HG02973 (cell line): ENCODE measurements around the gene DPH2.

Source experiments
- ATAC-seq: cut with Tn5 transposase; IDR thresholded peaks from one replicate; pipeline ENCODE4 v1.9.1; 2021; ENCODE audit warnings: moderate library complexity; ENCODE audit not compliant: unreplicated experiment

DPH2 gene

GRCh38 chr1:43981636-43982035, 11.8 kb downstream of the DPH2 start:
- no peak for ATAC-seq

DNA sequence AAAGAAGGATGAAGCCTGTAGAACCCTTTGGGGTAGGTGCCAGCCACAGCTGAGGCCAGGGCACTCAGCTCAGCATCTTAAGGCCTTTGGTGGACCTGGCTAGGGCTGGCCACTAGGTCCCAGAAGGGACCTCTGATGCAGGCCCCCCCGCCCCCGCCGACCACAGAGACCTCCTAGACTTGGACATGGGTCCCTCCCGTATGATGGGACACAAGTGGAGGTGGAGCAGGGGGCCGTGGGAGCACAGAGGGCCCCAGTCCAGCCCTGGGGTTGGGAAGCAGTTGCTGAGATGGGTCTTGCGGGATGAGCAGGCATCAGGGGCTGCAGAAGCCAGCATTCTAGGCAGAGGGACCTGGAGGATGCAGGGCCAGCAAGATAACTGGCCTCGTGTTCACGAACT, 12.4 kb downstream of the DPH2 start:
- no peak for ATAC-seq

GRCh38 chr1:43982808-43983207, 13.0 kb downstream of the DPH2 start:
- no peak for ATAC-seq

GRCh38 chr1:43983253-43983899, 13.6 kb downstream of the DPH2 start:
- no peak for ATAC-seq

- ATAC-seq: no peak
Observed at GRCh38 chr1:43984855-43985254, 15.0 kb downstream of the DPH2 start.

DNA sequence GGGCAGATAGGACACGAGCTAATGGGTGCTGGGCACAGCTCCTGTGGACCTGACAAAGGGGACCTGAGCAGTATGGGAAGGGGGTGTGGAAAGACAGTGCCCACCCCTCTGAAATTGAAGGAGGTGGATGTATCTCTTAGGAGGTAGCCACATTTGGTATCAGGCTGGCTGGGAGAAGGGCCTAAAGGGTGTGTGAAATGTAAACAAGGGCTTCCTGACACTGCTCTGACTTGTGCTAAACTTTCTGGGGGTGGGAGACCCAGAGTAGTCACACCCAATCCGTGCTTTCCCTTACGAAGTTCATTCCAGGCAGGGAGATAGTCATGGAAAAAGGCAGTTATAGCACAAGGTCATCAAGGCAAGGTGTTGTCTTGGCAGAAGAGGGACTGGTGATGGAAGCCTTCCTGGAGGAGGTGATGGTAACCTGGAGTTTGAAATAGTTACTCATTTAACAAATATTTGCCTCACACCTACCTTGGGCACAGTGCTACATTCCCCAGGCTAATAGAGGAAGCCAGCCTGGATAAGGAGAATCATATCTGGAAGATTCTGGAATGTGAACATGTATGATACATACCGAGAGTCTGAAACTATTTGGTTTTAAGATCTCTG, 16.3 kb downstream of the DPH2 start:
- ATAC-seq: no peak

DNA sequence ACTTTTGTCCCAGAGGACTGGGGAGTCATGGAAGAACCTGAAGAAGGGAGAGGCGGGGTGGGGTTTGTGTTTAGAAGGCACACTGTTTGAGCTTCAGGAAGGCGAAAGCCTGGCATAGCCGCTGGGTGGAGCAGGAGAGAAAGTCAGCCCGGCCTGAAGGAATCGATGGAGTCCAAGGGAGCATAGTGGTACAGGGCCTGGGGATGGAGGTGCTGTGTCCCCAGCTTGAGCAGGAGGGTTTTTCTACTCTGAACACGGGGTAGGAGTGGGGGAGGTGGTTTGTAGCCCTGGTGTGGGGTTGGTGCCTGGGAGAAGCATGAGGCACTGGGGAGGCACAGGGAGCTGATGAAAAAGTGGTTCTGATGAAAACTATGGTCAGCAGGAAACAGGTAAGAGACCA, 16.9 kb downstream of the DPH2 start:
- no peak for ATAC-seq

DNA sequence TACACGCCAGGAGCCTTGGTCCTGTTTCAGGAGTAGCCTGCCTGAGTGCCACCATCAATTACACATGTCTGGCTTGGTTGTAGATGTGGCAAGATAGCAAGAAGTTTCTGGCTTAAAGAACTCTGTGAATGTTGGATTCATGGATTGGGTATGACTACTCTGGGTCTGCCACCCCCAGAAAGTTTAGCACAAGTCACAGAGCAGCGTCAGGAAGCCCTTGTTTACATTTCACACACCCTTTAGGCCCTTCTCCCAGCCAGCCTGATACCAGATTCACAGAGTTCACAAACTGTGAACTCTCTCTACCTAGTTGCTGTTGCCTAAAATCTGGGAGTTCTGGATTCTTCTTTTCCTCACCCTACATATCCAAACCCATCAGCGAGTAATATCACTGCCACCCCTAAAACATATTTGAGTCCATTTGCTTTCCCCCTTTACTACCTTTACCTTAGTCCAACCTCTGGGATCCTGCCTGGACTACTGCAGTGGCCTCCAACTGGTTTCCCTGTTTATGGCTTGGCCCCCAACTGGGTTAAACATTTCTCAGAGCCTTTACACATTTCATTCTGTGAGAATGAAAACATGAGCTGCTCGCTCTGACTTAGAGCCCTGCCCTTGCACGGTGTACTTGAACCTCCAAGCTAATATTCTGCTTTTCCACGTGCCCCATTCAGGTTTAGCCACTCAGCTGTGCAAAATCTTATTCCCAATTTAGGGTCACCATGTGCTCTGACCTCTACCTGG, 17.5 kb downstream of the DPH2 start:
- ATAC-seq: no peak

DNA sequence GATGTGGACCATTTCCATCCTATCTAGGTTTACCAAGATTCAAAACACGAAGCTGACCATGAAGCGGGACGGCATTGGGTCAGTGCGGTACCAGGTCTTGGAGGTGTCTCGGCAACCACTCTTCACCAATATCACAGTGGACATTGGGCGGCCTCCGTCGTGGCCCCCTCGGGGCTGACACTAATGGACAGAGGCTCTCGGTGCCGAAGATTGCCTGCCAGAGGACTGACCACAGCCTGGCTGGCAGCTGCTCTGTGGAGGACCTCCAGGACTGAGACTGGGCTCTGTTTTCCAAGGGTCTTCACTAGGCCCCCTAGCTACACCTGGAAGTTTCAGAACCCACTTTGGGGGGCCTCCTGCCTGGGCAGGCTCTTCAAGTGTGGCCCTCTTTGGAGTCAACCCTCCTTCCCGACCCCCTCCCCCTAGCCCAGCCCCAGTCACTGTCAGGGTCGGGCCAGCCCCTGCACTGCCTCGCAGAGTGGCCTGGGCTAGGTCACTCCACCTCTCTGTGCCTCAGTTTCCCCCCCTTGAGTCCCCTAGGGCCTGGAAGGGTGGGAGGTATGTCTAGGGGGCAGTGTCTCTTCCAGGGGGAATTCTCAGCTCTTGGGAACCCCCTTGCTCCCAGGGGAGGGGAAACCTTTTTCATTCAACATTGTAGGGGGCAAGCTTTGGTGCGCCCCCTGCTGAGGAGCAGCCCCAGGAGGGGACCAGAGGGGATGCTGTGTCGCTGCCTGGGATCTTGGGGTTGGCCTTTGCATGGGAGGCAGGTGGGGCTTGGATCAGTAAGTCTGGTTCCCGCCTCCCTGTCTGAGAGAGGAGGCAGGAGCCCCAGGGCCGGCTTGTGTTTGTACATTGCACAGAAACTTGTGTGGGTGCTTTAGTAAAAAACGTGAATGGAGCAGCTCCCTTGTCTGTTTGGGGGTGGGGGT, 20.7 kb downstream of the DPH2 start:
- ATAC-seq: no peak

- no peak for ATAC-seq
Observed at GRCh38 chr1:43991200-43991475, 21.3 kb downstream of the DPH2 start.

DNA sequence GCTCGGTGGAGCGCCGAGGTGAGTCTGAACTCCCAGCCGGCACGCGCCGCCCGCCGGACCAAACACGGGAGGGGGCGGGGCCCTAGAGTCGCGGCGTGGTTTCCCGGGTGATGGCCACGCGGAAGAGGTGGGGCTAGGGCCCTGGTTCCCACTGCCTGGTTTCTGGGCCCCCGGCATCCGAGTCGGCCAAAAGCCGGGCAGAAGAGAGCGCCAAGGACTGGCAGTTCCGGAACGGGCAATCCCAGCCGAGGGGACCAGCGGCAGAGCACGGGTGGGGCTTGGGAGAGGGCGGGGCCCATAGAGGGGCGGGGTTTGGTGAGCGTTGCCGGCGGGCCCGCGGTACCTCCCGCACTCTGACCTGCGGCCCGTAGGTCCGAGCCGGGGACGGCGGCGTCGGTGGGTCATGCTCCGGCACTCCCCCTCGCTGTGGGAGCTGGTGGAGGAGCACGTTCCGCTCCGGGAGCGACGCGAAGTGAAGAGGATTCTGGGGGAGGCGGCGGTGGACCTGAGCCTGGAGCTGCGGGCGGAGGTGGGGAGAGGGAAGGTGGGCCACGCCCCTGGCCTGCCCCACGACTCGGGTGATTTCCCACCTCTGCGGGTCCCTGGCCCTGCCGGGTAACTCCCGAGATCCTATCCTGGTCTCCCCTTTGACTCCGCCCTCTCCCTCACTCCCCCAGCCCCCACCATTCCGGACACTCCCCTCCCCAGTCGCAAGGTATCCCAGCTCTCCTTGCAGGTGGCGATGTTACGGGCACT, 21.8 kb downstream of the DPH2 start, which contains the start of gene CCDC24:
Gene CCDC24, plus strand, starts transcription at position 124 of the 756 bp plus-strand sequence. Its CDS starts 280 bp downstream, at position 404.
- peak; percentile 66 for ATAC-seq

GRCh38 chr1:43992232-43992995, 22.6 kb downstream of the DPH2 start:
- ATAC-seq: no peak

DNA sequence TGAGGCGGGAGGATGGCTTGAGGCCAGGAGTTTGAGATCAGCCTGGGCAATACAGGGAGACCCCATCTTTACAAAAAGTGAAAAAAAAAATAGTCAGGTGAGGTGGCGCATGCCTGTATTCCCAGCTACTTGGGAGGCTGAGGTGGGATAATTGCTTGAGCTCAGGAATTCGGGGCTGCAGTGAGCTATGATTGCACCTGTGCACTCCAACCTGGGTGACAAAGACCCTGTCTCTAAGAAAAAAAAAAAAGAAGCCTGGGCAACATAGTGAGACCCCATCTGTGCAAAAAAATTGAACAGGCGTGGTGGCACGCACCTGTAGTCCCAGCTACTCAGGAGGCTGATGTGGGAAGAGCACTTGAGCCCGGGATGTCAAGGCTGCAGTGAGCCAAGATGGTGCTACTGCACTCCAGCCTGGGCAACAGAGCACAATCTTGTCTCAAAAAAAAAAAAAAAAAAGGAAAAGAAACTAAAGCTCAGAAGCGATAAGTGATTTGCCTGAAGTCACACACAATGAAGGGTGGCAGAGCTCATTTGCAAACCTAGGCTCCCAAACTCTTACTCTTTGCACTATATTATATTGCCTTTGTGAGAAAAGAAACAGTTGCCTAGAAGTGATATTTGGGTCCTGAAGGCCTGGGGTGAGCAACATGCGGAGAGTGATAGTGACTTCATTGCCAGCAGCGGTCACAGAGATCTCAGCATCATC, 23.6 kb downstream of the DPH2 start:
- ATAC-seq: no peak

GRCh38 chr1:43994071-43994470, 24.3 kb downstream of the DPH2 start:
- ATAC-seq: no peak

DNA sequence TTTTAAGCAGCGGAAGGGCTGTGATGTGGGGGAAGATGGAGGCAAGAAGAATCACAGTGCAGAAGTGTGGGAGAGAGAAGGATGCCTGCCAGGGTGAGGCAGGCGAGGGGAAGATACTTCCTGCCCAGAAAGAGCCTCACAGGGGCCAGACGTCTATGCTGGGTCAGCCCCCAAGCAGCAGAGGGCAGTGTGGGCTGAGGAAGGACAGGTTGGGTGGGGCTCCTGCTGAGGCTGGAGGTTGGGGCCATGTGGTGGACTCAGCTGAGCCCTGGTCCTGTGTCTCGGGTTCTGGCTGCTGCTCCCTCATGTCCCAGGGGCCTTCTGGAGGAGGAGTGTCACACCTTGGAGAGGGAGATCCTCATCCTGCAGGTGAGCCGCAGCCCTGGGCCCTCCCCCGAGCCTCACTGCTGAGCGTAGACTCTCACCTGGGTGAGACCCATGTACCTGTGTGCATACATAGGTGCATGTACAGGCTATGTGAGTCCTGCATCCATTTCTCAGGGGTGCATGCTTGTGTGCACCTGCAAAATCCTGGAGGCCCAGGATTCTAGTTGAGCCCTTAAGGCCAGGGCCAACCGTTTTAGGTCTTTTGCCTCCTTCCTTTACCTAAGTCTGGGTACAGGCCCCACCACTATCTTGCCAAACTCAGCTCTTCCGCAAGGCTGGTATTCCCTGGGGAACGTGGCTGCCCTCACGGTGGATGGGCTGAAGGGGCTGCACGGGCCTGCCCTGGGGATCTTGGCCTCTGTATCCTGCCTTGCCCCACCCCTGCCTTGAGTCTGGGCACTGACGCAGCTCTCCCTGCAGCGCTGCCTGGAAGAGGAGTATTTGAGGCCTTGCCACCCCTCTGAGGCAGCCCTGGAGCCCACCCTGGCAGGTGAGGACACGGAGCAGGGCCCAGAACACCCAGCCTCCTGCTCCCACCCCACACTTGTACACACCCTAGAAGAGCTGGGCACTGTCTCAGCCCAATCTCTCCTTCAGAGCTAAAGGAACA, 25.3 kb downstream of the DPH2 start:
- no peak for ATAC-seq

GRCh38 chr1:43995984-43996732, 26.3 kb downstream of the DPH2 start:
- no peak for ATAC-seq

GRCh38 chr1:43996733-43997115, 26.9 kb downstream of the DPH2 start:
- no peak for ATAC-seq
